Endothelial cell of umbilical vein (primary cell): ENCODE data around the gene GTPBP4. TPM values are rescaled to one million over a fixed set of nuclear protein-coding genes. Genes with fewer than 3 reads are reported as not detected.

Experiments used
- BruUV-seq: library from RNA; stranded (reverse); fragments of 400-500 nt; replicated peaks from 2 replicates; lab custom pipeline; 2021; lab: Mats Ljungman, UMichigan
- CTCF ChIA-PET: fragments of 300-600, 350-600 bp; sonication (Branson Sonifier 250); formaldehyde crosslinking; loops from one replicate; lab custom pipeline; 2021; ENCODE audit warnings: antibody characterized with exemption, inconsistent platforms; lab: Charles Lee
- POLR2A ChIA-PET: fragments of 300-600, 350-600 bp; sonication (Branson Sonifier 250); formaldehyde crosslinking; loops from one replicate; lab custom pipeline; 2021; ENCODE audit warnings: antibody characterized with exemption, inconsistent platforms; lab: Charles Lee
- DNase-seq: peaks from one replicate; pipeline ENCODE4 v3.0.0-alpha.2; 2011; ENCODE audit warnings: low read depth, low spot score
- FAIRE-seq: peaks from 2 replicates; lab custom pipeline; 2011; peaks lifted over from hg19 to GRCh38; lab: Jason Lieb, UNC
- H2AFZ ChIP-seq: 2 replicates; pipeline ENCODE4 v1.6.0; 2012; ENCODE audit warnings: low read depth, low read length, control low read depth, inconsistent platforms
- H3K27ac ChIP-seq: 2 replicates; pipeline ENCODE4 v1.5.1; 2011; ENCODE audit warnings: low read depth, mild to moderate bottlenecking, control low read depth, low read length, moderate library complexity; ENCODE audit not compliant: insufficient read depth
- H3K27me3 ChIP-seq, 2 experiments: 2 replicates each; pipeline versions ENCODE4 v1.6.0 to v1.6.1; 2011; ENCODE audit warnings: low read length in 2 of 2, mixed read lengths in 1 of 2; ENCODE audit not compliant: control insufficient read depth in 2 of 2, insufficient read depth in 2 of 2
- H3K36me3 ChIP-seq, 2 experiments: 2 replicates in 1 of 2; 3 replicates in 1 of 2; pipeline ENCODE4 v1.5.1; 2011; ENCODE audit warnings: low read length in 2 of 2, mild to moderate bottlenecking in 1 of 2, moderate library complexity in 1 of 2; ENCODE audit not compliant: control insufficient read depth in 2 of 2, insufficient read depth in 2 of 2; ENCODE audit errors: extremely low read depth in 1 of 2
- H3K4me1 ChIP-seq: 3 replicates; pipeline ENCODE4 v1.5.1; 2011; ENCODE audit warnings: mild to moderate bottlenecking, low read length; ENCODE audit not compliant: control insufficient read depth, insufficient read depth; ENCODE audit errors: extremely low read depth
- H3K4me2 ChIP-seq: 2 replicates; pipeline ENCODE4 v1.6.1; 2011; ENCODE audit warnings: low read length, control low read depth, mixed read lengths; ENCODE audit not compliant: insufficient read depth
- H3K4me3 ChIP-seq, 3 experiments: fragments of 200-600 bp in 1 of 3; sonication (generic), shearing (Covaris generic) in 1 of 3; replicated peaks in 1 of 3; 2 replicates each; pipeline ENCODE4 v1.5.1; 2011 to 2016; ENCODE audit warnings: control low read depth in 3 of 3, low read length in 3 of 3, mild to moderate bottlenecking in 2 of 3, inconsistent platforms in 1 of 3, low read depth in 1 of 3, moderate library complexity in 1 of 3; ENCODE audit not compliant: insufficient read depth in 1 of 3
- H3K79me2 ChIP-seq: 2 replicates; pipeline ENCODE4 v1.6.0; 2012; ENCODE audit warnings: low read length, inconsistent platforms; ENCODE audit not compliant: control insufficient read depth, insufficient read depth
- H3K9ac ChIP-seq: replicated peaks from 2 replicates; pipeline ENCODE3; 2011; ENCODE audit warnings: low read length, control low read depth; ENCODE audit not compliant: insufficient read depth; ENCODE audit errors: extremely low read depth
- H3K9me1 ChIP-seq: replicated peaks from 3 replicates; pipeline ENCODE4 v1.6.0; 2011; ENCODE audit warnings: mild to moderate bottlenecking, low read length; ENCODE audit not compliant: control insufficient read depth, insufficient read depth; ENCODE audit errors: extremely low read depth
- H3K9me3 ChIP-seq: replicated peaks from 2 replicates; pipeline ENCODE4 v1.5.1; 2012; ENCODE audit warnings: low read length, inconsistent platforms; ENCODE audit not compliant: control insufficient read depth, insufficient read depth
- H4K20me1 ChIP-seq: replicated peaks from 2 replicates; pipeline ENCODE3; 2011; ENCODE audit warnings: mild to moderate bottlenecking, low read length; ENCODE audit not compliant: control insufficient read depth, insufficient read depth; ENCODE audit errors: extremely low read depth
- CTCF ChIP-seq, 2 donors: IDR thresholded peaks; 1 replicate in 1 of 2; 2 replicates in 1 of 2; pipeline ENCODE4 v1.5.1; 2011; ENCODE audit warnings: low read length in 2 of 2, mild to moderate bottlenecking in 2 of 2, moderate library complexity in 2 of 2, control low read depth in 1 of 2, inconsistent platforms in 1 of 2, low read depth in 1 of 2; ENCODE audit not compliant: insufficient read depth in 1 of 2; ENCODE audit errors: extremely low read depth in 1 of 2
- EZH2 ChIP-seq: IDR thresholded peaks from 2 replicates; pipeline ENCODE4 v1.6.1; 2012; ENCODE audit warnings: borderline replicate concordance, low read depth, mild to moderate bottlenecking, moderate library complexity, low read length, inconsistent platforms; ENCODE audit not compliant: severe bottlenecking
- FOS ChIP-seq: IDR thresholded peaks from 2 replicates; pipeline ENCODE4 v1.6.1; 2011; ENCODE audit warnings: mild to moderate bottlenecking, low read length, moderate library complexity, borderline replicate concordance; ENCODE audit not compliant: insufficient read depth
- GATA2 ChIP-seq: IDR thresholded peaks from 2 replicates; pipeline ENCODE4 v1.7.0; 2011; ENCODE audit warnings: low read depth, mild to moderate bottlenecking, moderate library complexity, mixed read lengths, low read length; ENCODE audit not compliant: insufficient read length, insufficient read depth
- JUN ChIP-seq: IDR thresholded peaks from 2 replicates; pipeline ENCODE4 v1.6.1; 2011; ENCODE audit warnings: borderline replicate concordance, low read depth; ENCODE audit not compliant: insufficient read length, insufficient read depth
- MAX ChIP-seq: IDR thresholded peaks from 2 replicates; pipeline ENCODE4 v1.6.1; 2011; ENCODE audit not compliant: insufficient read depth, insufficient read length
- MYC ChIP-seq: IDR thresholded peaks from one replicate; pipeline ENCODE4 v1.6.1; 2011; ENCODE audit warnings: mild to moderate bottlenecking, low read depth, low read length
- POLR2A ChIP-seq: IDR thresholded peaks from 2 replicates; pipeline ENCODE4 v1.6.1; 2012; ENCODE audit warnings: low read depth, mild to moderate bottlenecking, control low read depth, low read length
- POLR2AphosphoS5 ChIP-seq: IDR thresholded peaks from 2 replicates; pipeline ENCODE4 v1.6.1; 2012; ENCODE audit warnings: low read depth, mild to moderate bottlenecking, control low read depth, low read length, moderate library complexity; ENCODE audit not compliant: insufficient read depth
- dilution Hi-C: fragments of 300-500 bp; cut with MboI; formaldehyde crosslinking; loops from one replicate; pipeline ENCODE4 v1.15.0; 2019; ENCODE audit warnings: low sequenced_read_pairs; ENCODE audit not compliant: extremely low pct_ligation_motif_present
- intact Hi-C: fragments of 100-400 bp; cut with micrococcal nuclease; formaldehyde crosslinking; loops from one replicate; pipeline ENCODE4 v1.10.0; 2022
- polyA plus RNA-seq, 4 experiments: library from polyadenylated mRNA; depleted of rRNA in 3 of 4; stranded (reverse) in 3 of 4; unstranded in 1 of 4; fragments of >200 nt; gene quantifications; 2 replicates each; pipeline versions ENCODE4 v1.2.1 to v1.2.3, GENCODE V29; 2011 to 2012; ENCODE audit warnings: missing spikeins in 1 of 4
- total RNA-seq: library from RNA; stranded (reverse); gene quantifications from 2 replicates; pipeline ENCODE4 v1.2.3, GENCODE V29; 2021

The GTPBP4 gene
- total and polyA plus RNA-seq, 2 donors (not counting 3 experiments of a cell fraction or from before 2014, with no cell fraction given) = 12.4 to 69.3 TPM

GRCh38 chr10:1043532-1043995 lies 55.3 kb downstream of the GTPBP4 start:
- POLR2A ChIA-PET = interaction anchor here (0.5 kb wide), 1 partner anchor 43 kb away, joined by 4 read pairs; no protein-coding TSS in a partner anchor
- dilution Hi-C loops (no loop called here), intact Hi-C loops (no loop called here)

GRCh38 chr10:1044146-1044545 lies 55.9 kb downstream of the GTPBP4 start:
- DNase-seq (no peak), FAIRE-seq (no peak)
- Histone ChIP-seq H3K9me1 (no peaks in the 10 kb centered on the region), H4K20me1 (no peaks in the 10 kb centered on the region), H3K4me2 (peak overlapping the region; percentile 72), H3K79me2 (peaks cover 48% of the 10 kb centered on the region), H3K9me3 (no peaks in the 10 kb centered on the region), H3K9ac (peak overlapping the region; percentile 3), H3K27me3 (no peaks in the 10 kb centered on the region), H2AFZ (no peak overlapping the region), H3K4me3 (peak overlapping the region in 1 of 3 experiments; percentile 2), H3K4me1 (peaks cover 33% of the 10 kb centered on the region), H3K36me3 (peaks cover 8 to 15% of the 10 kb centered on the region in 2 experiments), H3K27ac (peak overlapping the region; percentile 49)
- CTCF ChIA-PET = interaction anchor here (0.9 to 2.3 kb wide), 2 partner anchors 9 to 30 kb away, joined by 3 to 9 read pairs; no protein-coding TSS in a partner anchor
- dilution Hi-C loops = no loop called here
- intact Hi-C loops = no loop called here
- TF ChIP-seq POLR2AphosphoS5 = no peak
- no peak for TF ChIP-seq MYC
- TF ChIP-seq POLR2A = no peak
- TF ChIP-seq JUN = no peak
- TF ChIP-seq FOS = no peak
- TF ChIP-seq CTCF (IDR thresholded peaks at IDR 0.05; ENCODE audit: extremely low read depth in 1 of 2, insufficient read depth in 1 of 2, low read depth in 1 of 2, low read length in 2 of 2) = no peak
- TF ChIP-seq MAX = no peak
- no peak for TF ChIP-seq GATA2
- TF ChIP-seq EZH2 = no peak
- POLR2A ChIA-PET = no interaction called here
- no TSS peak for BruUV-seq

More at GRCh38 chr10:1043532-1043995, 55.3 kb downstream of the GTPBP4 start:
- TF ChIP-seq POLR2AphosphoS5 (no peak), MYC (no peak)
- no peaks in the 10 kb centered on the region for H3K27me3 ChIP-seq
- peak; percentile 32 for DNase-seq
- CTCF ChIA-PET = interaction anchor here (0.9 kb wide), 1 partner anchor 8 kb away, joined by 3 read pairs; no protein-coding TSS in a partner anchor
- no peak overlapping the region for H3K9ac ChIP-seq
- TSS peak; percentile 21 for BruUV-seq
- H3K4me3 ChIP-seq = peak overlapping the region in 1 of 3 experiments; percentile 2
- no peaks in the 10 kb centered on the region for H3K9me1 ChIP-seq
- no peaks in the 10 kb centered on the region for H3K9me3 ChIP-seq
- no peak overlapping the region for H2AFZ ChIP-seq
- peaks cover 33% of the 10 kb centered on the region for H3K4me1 ChIP-seq
- H4K20me1 ChIP-seq = no peaks in the 10 kb centered on the region
- peak overlapping the region; percentile 72 for H3K4me2 ChIP-seq
- peaks cover 9 to 15% of the 10 kb centered on the region in 2 experiments for H3K36me3 ChIP-seq
- peak; percentile 40 for FAIRE-seq
- peak overlapping the region; percentile 49 for H3K27ac ChIP-seq
- H3K79me2 ChIP-seq = peaks cover 47% of the 10 kb centered on the region
